DOHH2 (cell line): ENCODE measurements around the gene HOXC5.

Source experiments
- H3F3A ChIP-seq: fragments of 200-600 bp; sonication (generic), shearing (Covaris generic); 2 replicates; pipeline ENCODE4 v1.6.0; 2016; ENCODE audit warnings: antibody characterized with exemption, mild to moderate bottlenecking; ENCODE audit not compliant: control insufficient read depth, insufficient read depth
- H3K27ac ChIP-seq: fragments of 200-600 bp; sonication (generic); 2 replicates; pipeline ENCODE4 v1.5.1; 2014; ENCODE audit warnings: low read depth, mild to moderate bottlenecking, low read length, moderate library complexity
- H3K27me3 ChIP-seq: fragments of 200-600 bp; sonication (generic); 2 replicates; pipeline ENCODE4 v1.6.1; 2014; ENCODE audit warnings: mild to moderate bottlenecking, low read length, mixed read lengths; ENCODE audit not compliant: control insufficient read depth
- H3K36me3 ChIP-seq: fragments of 200-600 bp; sonication (generic); 2 replicates; pipeline ENCODE4 v1.6.1; 2014; ENCODE audit warnings: mild to moderate bottlenecking, low read length, moderate library complexity, mixed read lengths; ENCODE audit not compliant: control insufficient read depth
- H3K4me1 ChIP-seq: fragments of 200-600 bp; sonication (generic); 2 replicates; pipeline ENCODE4 v1.6.1; 2014; ENCODE audit warnings: mild to moderate bottlenecking, low read length, mixed read lengths; ENCODE audit not compliant: control insufficient read depth
- H3K4me2 ChIP-seq: fragments of 200-600 bp; sonication (generic); 2 replicates; pipeline ENCODE4 v1.6.0; 2014; ENCODE audit warnings: mild to moderate bottlenecking, low read length, moderate library complexity
- H3K4me3 ChIP-seq: fragments of 200-600 bp; sonication (generic); 2 replicates; pipeline ENCODE4 v1.5.1; 2014; ENCODE audit warnings: mild to moderate bottlenecking, low read length, mixed read lengths
- H3K79me2 ChIP-seq: fragments of 200-600 bp; sonication (generic); 2 replicates; pipeline ENCODE4 v1.6.1; 2014; ENCODE audit warnings: mild to moderate bottlenecking, low read length, mixed read lengths; ENCODE audit not compliant: control insufficient read depth
- H3K9me2 ChIP-seq: fragments of 200-600 bp; sonication (generic); replicated peaks from 2 replicates; pipeline ENCODE4 v1.6.1; 2014; ENCODE audit warnings: mild to moderate bottlenecking, low read length, mixed read lengths; ENCODE audit not compliant: control insufficient read depth
- H3K9me3 ChIP-seq: fragments of 200-600 bp; sonication (generic); 2 replicates; pipeline ENCODE4 v1.6.1; 2014; ENCODE audit warnings: antibody characterized with exemption, low read length, mixed read lengths; ENCODE audit not compliant: control insufficient read depth, insufficient read depth
- H4K20me1 ChIP-seq: fragments of 200-600 bp; sonication (generic); 2 replicates; pipeline ENCODE4 v1.6.0; 2014; ENCODE audit warnings: low read depth, mild to moderate bottlenecking, antibody characterized with exemption, low read length, moderate library complexity; ENCODE audit not compliant: control insufficient read depth, insufficient read depth
- CTCF ChIP-seq: fragments of 200-600 bp; sonication (generic); IDR thresholded peaks from one replicate; pipeline ENCODE4 v1.5.1; 2014; ENCODE audit warnings: antibody characterized with exemption, mild to moderate bottlenecking, low read depth, low read length; ENCODE audit not compliant: poor library complexity, severe bottlenecking
- EZH2phosphoT487 ChIP-seq: fragments of 200-600 bp; sonication (generic); IDR thresholded peaks from 2 replicates; pipeline ENCODE4 v1.6.1; 2017; ENCODE audit warnings: borderline replicate concordance, mild to moderate bottlenecking, antibody characterized with exemption, low read length, moderate library complexity, mixed read lengths

The HOXC5 gene

GRCh38 chr12:54054742-54055194 is 21.9 kb downstream of the HOXC5 start:
- H3K79me2 ChIP-seq: peaks cover 31% of the 10 kb centered on the region
- peaks cover 11% of the 10 kb centered on the region for H3F3A ChIP-seq
- peak overlapping the region; percentile 79 for H3K4me3 ChIP-seq
- H3K9me2 ChIP-seq: no peaks in the 10 kb centered on the region
- peaks cover 9% of the 10 kb centered on the region for H3K27me3 ChIP-seq
- H3K36me3 ChIP-seq: peaks cover 22% of the 10 kb centered on the region
- peak overlapping the region; percentile 87 for H3K4me2 ChIP-seq
- H3K9me3 ChIP-seq: no peaks in the 10 kb centered on the region
- H3K27ac ChIP-seq: no peak overlapping the region
- H4K20me1 ChIP-seq: no peaks in the 10 kb centered on the region
- H3K4me1 ChIP-seq: peaks cover 41% of the 10 kb centered on the region
- TF ChIP-seq EZH2phosphoT487 (no peak), CTCF (no peak)

- Histone ChIP-seq H3K27me3 (peaks cover 4% of the 10 kb centered on the region; the same call in 1 of the 2 replicates), H3K9me3 (no peaks in the 10 kb centered on the region), H3K4me2 (peak overlapping the region; percentile 70), H3K4me3 (peak overlapping the region; percentile 51), H4K20me1 (no peaks in the 10 kb centered on the region), H3K36me3 (peaks cover 22% of the 10 kb centered on the region), H3K27ac (no peak overlapping the region), H3K9me2 (no peaks in the 10 kb centered on the region), H3K4me1 (peaks cover 41% of the 10 kb centered on the region), H3K79me2 (peaks cover 31% of the 10 kb centered on the region), H3F3A (peaks cover 10% of the 10 kb centered on the region)
- TF ChIP-seq EZH2phosphoT487 (no peak), CTCF (no peak)
Observed at GRCh38 chr12:54055552-54055951, 22.7 kb downstream of the HOXC5 start.

- Histone ChIP-seq H3K9me2 (no peaks in the 10 kb centered on the region), H3K4me1 (peaks cover 41% of the 10 kb centered on the region), H3K27me3 (peaks cover 4% of the 10 kb centered on the region; the same call in 1 of the 2 replicates), H3F3A (peaks cover 9% of the 10 kb centered on the region), H3K4me3 (peak overlapping the region; percentile 51), H3K36me3 (peaks cover 22% of the 10 kb centered on the region), H3K79me2 (peaks cover 31% of the 10 kb centered on the region), H3K4me2 (peak overlapping the region; percentile 70), H3K9me3 (no peaks in the 10 kb centered on the region), H3K27ac (no peak overlapping the region), H4K20me1 (no peaks in the 10 kb centered on the region)
- TF ChIP-seq EZH2phosphoT487 (no peak), CTCF (no peak)
Observed at GRCh38 chr12:54056110-54056509, 23.3 kb downstream of the HOXC5 start.
